Upper lobe of left lung (tissue), 4 donors: ENCODE results near the gene SSNA1.

Source experiments
- POLR2A ChIP-seq, 4 donors: fragments of 450-650 bp; IDR thresholded peaks; one replicate each; pipeline ENCODE4 v1.5.1; 2016 to 2017; ENCODE audit warnings: antibody characterized with exemption in 4 of 4, mild to moderate bottlenecking in 2 of 4
- POLR2AphosphoS5 ChIP-seq, 2 donors: sonication (generic); formaldehyde crosslinking; IDR thresholded peaks; one replicate each; pipeline ENCODE4 v1.5.1; 2017; ENCODE audit warnings: antibody characterized with exemption in 2 of 2
- TF ChIP-seq, protein P1 (sequence below), 6 experiments: fragments of 450-650 bp in 4 of 6; fragments of 200-600 bp in 2 of 6; sonication (generic) in 2 of 6; IDR thresholded peaks; one replicate each; pipeline ENCODE4 v1.5.1; 2016 to 2019; ENCODE audit warnings: antibody characterized with exemption in 6 of 6

DNA sequence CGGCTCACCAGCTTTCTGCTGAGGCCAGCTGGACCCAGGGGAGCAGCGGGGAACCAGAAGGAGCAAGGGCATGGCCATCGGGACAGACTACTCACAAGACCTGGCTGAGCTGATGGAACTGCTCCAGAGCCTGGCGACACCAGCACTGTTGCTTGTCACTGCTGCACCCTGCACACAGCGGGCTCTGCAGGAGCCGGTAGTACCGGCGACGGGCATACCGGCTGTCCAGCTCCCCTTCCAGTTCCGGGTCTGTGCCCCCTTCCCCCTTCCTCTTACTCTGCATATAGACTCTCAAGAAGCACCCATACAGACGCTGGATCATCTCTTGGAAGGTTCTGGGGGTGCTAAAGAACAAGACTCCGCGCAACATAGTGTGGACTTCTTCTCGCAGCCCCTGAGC, 1.1 kb upstream of the SSNA1 start:
- TF ChIP-seq POLR2A (IDR thresholded peaks at IDR 0.05) (no peak), POLR2AphosphoS5 (IDR thresholded peaks at IDR 0.05) (no peak)
- TF ChIP-seq, protein P1, sequence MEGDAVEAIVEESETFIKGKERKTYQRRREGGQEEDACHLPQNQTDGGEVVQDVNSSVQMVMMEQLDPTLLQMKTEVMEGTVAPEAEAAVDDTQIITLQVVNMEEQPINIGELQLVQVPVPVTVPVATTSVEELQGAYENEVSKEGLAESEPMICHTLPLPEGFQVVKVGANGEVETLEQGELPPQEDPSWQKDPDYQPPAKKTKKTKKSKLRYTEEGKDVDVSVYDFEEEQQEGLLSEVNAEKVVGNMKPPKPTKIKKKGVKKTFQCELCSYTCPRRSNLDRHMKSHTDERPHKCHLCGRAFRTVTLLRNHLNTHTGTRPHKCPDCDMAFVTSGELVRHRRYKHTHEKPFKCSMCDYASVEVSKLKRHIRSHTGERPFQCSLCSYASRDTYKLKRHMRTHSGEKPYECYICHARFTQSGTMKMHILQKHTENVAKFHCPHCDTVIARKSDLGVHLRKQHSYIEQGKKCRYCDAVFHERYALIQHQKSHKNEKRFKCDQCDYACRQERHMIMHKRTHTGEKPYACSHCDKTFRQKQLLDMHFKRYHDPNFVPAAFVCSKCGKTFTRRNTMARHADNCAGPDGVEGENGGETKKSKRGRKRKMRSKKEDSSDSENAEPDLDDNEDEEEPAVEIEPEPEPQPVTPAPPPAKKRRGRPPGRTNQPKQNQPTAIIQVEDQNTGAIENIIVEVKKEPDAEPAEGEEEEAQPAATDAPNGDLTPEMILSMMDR (IDR thresholded peaks at IDR 0.05): no peak
